SU-DHL-6 (cell line): Measurements from ENCODE around the gene LPCAT1.

ENCODE experiments used
- EZH2phosphoT487 ChIP-seq: fragments of 200-600 bp; sonication (generic), shearing (Covaris generic); conservative IDR thresholded peaks from 2 replicates; pipeline ENCODE4 v1.6.1; 2018; ENCODE audit warnings: mild to moderate bottlenecking, antibody characterized with exemption, low read length, moderate library complexity, mixed read lengths
- TF ChIP-seq, protein P1 (sequence below): fragments of 200-600 bp; sonication (generic); IDR thresholded peaks from one replicate; pipeline ENCODE4 v1.5.1; 2017; ENCODE audit warnings: antibody characterized with exemption, mild to moderate bottlenecking, low read length, moderate library complexity; ENCODE audit not compliant: insufficient read depth, poor library complexity, severe bottlenecking

GRCh38 chr5:1468247-1468612, 55.5 kb downstream of the LPCAT1 start:
- TF ChIP-seq, protein P1, sequence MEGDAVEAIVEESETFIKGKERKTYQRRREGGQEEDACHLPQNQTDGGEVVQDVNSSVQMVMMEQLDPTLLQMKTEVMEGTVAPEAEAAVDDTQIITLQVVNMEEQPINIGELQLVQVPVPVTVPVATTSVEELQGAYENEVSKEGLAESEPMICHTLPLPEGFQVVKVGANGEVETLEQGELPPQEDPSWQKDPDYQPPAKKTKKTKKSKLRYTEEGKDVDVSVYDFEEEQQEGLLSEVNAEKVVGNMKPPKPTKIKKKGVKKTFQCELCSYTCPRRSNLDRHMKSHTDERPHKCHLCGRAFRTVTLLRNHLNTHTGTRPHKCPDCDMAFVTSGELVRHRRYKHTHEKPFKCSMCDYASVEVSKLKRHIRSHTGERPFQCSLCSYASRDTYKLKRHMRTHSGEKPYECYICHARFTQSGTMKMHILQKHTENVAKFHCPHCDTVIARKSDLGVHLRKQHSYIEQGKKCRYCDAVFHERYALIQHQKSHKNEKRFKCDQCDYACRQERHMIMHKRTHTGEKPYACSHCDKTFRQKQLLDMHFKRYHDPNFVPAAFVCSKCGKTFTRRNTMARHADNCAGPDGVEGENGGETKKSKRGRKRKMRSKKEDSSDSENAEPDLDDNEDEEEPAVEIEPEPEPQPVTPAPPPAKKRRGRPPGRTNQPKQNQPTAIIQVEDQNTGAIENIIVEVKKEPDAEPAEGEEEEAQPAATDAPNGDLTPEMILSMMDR, result no peak
- no peak for TF ChIP-seq EZH2phosphoT487
